HL-60 (cell line): ENCODE results near the gene FCN2.

Experiments
- DNase-seq, 2 experiments: peaks; one replicate each; pipeline ENCODE4 v3.0.0-alpha.2; 2010 to 2020; ENCODE audit warnings: low read depth in 1 of 2, low spot score in 1 of 2
- H3K27ac ChIP-seq: fragments of 250-450 bp; sonication (Bioruptor Pico); replicated peaks from 2 replicates; pipeline ENCODE4 v1.5.1; 2020; ENCODE audit warnings: mild to moderate bottlenecking, moderate library complexity
- H3K27me3 ChIP-seq: fragments of 250-450 bp; sonication (Bioruptor Pico); 2 replicates; pipeline ENCODE4 v1.5.1; 2021; ENCODE audit warnings: mild to moderate bottlenecking, moderate library complexity; ENCODE audit not compliant: insufficient read depth, poor library complexity, severe bottlenecking
- H3K4me3 ChIP-seq: replicated peaks from 2 replicates; pipeline ENCODE4 v1.5.1; 2011; ENCODE audit warnings: mild to moderate bottlenecking, control low read depth, low read length; ENCODE audit not compliant: insufficient read depth
- GABPA ChIP-seq: IDR thresholded peaks from 2 replicates; pipeline ENCODE4 v1.6.1; 2012; ENCODE audit warnings: low read depth
- POLR2AphosphoS5 ChIP-seq: IDR thresholded peaks from 2 replicates; pipeline ENCODE4 v1.6.1; 2012; ENCODE audit warnings: low read depth
- REST ChIP-seq: IDR thresholded peaks from 2 replicates; pipeline ENCODE4 v1.6.1; 2012; ENCODE audit warnings: low read depth; ENCODE audit not compliant: insufficient replicate concordance
- SPI1 ChIP-seq: IDR thresholded peaks from 2 replicates; pipeline ENCODE4 v1.6.1; 2012; ENCODE audit warnings: low read depth, mild to moderate bottlenecking, borderline replicate concordance
- TF ChIP-seq, protein P1 (sequence below): IDR thresholded peaks from one replicate; pipeline ENCODE4 v1.5.1; 2011; ENCODE audit warnings: low read length, control low read depth, inconsistent platforms; ENCODE audit not compliant: insufficient read depth

Gene FCN2

DNA sequence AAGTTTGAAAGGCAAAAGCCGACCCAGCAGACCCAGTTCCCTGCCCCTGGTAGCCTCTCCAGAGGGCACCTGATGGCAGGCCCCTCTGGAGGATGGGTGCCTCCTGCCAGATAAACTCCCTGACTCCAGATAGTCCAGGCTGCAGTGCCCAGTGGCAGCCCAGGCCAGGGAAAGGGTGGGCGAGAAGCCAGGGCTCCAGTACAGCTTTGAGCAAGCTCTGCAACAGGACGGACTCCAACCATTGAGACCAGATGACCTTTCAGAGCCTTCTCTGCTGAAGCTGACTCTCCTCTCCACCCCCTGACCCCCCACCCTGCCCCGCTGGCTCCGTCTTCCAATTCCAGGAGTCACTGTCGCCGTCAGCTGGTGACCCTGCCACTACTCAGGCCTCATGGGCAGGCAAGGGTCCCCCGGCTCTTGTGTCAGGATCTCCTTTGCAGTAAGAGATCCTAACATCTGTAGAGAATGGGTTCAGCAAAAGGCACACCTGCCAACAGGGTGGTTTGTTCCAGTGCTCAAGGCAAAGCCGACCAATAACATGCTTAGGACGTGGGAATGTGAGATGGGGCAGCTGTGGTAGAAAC, 52.6 kb downstream of the FCN2 start:
- Histone ChIP-seq H3K27me3 (no peaks in the 10 kb centered on the region), H3K27ac (no peak overlapping the region), H3K4me3 (no peak overlapping the region)
- no peak for DNase-seq
- TF ChIP-seq SPI1 (no peak), GABPA (no peak), REST (no peak)
- TF ChIP-seq, protein P1, sequence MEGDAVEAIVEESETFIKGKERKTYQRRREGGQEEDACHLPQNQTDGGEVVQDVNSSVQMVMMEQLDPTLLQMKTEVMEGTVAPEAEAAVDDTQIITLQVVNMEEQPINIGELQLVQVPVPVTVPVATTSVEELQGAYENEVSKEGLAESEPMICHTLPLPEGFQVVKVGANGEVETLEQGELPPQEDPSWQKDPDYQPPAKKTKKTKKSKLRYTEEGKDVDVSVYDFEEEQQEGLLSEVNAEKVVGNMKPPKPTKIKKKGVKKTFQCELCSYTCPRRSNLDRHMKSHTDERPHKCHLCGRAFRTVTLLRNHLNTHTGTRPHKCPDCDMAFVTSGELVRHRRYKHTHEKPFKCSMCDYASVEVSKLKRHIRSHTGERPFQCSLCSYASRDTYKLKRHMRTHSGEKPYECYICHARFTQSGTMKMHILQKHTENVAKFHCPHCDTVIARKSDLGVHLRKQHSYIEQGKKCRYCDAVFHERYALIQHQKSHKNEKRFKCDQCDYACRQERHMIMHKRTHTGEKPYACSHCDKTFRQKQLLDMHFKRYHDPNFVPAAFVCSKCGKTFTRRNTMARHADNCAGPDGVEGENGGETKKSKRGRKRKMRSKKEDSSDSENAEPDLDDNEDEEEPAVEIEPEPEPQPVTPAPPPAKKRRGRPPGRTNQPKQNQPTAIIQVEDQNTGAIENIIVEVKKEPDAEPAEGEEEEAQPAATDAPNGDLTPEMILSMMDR = no peak

- no peak for TF ChIP-seq GABPA
- TF ChIP-seq SPI1 = no peak
- TF ChIP-seq REST = no peak
- no peak for TF ChIP-seq POLR2AphosphoS5
- TF ChIP-seq, protein P1 = no peak
- Histone ChIP-seq H3K27me3 (no peaks in the 10 kb centered on the region), H3K4me3 (no peak overlapping the region), H3K27ac (no peak overlapping the region)
- DNase-seq = no peak
Measured at GRCh38 chr9:134935056-134935640, 54.5 kb downstream of the FCN2 start.

GRCh38 chr9:134935701-134936345, 55.2 kb downstream of the FCN2 start:
- TF ChIP-seq, protein P1 = no peak
- no peak for TF ChIP-seq SPI1
- TF ChIP-seq REST = no peak
- no peak for TF ChIP-seq GABPA
- no peak for TF ChIP-seq POLR2AphosphoS5
- DNase-seq = no peak
- no peaks in the 10 kb centered on the region for H3K27me3 ChIP-seq
- H3K4me3 ChIP-seq = no peak overlapping the region
- no peak overlapping the region for H3K27ac ChIP-seq
